Limb (tissue), 2 donors: ENCODE results near the gene CATSPERZ.

Experiments
- DNase-seq, 2 donors: peaks; one replicate each; pipeline ENCODE4 v3.0.0-alpha.2; 2016; ENCODE audit errors: extremely low spot score in 2 of 2

The CATSPERZ gene, protein sequence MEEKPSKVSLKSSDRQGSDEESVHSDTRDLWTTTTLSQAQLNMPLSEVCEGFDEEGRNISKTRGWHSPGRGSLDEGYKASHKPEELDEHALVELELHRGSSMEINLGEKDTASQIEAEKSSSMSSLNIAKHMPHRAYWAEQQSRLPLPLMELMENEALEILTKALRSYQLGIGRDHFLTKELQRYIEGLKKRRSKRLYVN

DNA sequence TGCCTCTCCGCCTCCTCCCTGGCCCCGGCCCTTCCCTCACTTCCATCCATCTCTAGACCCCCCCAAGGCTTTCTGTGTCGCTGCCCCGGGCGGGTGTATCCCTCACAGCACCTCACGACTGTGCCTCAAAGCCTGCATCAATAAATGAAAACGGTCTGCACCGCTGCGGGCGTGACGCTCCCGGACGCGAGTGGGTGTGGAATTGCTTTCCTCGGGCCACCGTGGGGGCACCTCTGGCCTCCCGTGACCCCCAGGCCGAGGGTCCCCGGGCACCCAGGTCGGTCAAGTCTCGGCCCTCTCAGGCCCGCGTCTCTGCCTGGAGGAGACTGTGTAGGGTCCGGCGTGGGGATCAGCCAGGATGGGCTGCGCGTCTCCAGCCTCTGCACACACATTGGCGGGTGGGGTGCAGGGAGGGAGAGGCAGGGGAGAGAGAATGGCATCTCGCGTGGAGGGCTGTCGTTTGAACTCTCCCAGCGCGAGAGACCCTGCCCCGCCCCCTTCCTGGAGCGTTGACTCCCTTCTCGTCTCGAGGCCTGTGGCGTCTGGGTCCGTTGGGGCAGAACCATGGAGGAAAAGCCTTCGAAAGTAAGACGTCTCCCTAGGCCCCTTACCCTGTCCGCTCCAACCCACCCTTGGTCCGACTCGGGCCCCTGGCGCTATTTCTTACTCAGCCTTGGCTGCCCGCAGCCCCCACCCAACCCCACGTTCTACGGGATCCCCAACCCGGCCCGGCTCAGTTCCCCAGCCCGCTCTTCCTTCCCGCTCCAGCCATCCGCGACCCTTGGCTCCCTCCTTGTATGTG lies at the start of gene CATSPERZ:
CATSPERZ (plus strand) TSS at position 512 of the 802 bp plus-strand sequence; CDS start at position 565, 53 bp downstream.
- DNase-seq: no peak

DNA sequence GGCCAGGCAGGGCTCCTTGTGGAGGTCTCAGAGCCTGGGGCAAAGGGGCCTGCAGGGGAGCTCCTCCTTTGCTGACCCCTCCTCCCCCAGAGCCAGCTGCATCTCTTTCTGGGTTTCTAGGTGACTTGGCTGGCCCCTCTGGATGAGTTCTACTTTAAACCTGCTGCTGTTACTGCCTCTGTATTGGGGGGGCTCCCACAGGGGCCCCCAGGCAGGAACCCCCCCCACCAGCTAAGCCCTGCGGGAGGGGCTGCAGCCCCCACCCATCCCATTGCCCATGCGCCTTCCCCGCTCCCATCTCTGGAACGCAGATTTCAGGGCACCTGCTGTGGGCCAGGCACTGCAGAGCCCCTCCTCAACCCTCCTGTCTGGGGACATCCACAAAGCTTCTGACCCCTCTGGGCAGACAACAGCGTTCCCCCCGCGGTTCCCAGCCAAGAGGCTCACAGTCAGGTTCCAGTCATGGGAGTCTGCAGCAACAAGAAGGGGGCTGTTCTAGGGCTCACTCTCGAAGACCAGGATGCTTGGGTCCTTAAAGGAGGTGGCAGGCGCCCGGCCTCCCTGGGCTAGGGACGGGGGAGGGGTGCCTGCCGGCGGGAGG lies 49.6 kb upstream of the CATSPERZ start:
- no peak for DNase-seq

DNA sequence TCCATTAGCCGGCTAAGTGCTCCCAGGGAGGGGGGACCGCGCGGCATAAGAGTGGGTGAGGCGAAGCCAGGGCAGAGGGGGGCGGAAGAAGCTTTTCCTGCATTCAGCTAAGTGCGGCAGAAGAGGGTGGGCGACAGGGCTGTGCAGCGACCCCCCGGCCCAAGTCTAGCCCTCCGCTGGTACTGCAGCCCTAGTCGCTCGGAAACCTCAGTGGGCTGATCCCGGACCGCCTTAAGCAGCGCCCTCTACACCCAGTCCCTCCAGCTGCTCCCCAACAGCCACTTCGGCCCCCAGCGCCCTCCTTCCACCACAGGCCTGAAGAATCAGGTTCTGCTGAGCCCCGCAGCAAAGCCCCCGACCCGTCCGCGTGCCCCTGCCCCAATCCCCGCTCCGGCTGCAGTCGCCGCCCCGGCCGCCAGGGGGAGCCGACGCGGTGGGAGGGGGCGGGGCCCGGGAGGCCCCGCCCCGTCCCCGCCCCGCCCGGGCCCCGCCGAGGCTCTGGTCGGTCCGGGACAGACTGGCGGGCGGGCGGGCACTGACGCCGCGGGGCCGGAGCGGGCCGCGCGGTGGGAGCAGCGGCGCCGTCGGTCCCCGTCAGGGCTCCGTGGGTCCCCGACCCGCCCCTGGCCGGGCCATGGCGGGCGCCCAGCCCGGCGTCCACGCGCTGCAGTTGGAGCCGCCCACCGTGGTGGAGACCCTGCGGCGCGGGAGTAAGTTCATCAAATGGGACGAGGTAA lies 49.0 kb upstream of the CATSPERZ start, which contains the start of gene PLCB3:
PLCB3 (plus strand) TSS at position 515 of the 737 bp plus-strand sequence; CDS start at position 635, 120 bp downstream.
- DNase-seq: peak in 1 of 2 donors; percentile 85

DNA sequence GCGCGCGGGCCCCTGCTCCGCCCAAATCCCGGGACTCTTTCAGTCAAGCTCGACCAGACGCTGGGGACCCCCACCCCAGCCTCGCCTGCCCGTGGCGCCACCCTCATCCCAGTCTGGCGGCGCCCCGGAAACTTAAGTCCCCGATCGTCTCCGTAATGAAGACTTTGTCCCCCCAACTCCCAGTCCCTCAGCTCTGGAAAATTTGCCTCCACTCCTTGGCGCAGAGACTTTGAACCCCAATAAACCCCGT lies 48.5 kb upstream of the CATSPERZ start:
- no peak for DNase-seq

DNA sequence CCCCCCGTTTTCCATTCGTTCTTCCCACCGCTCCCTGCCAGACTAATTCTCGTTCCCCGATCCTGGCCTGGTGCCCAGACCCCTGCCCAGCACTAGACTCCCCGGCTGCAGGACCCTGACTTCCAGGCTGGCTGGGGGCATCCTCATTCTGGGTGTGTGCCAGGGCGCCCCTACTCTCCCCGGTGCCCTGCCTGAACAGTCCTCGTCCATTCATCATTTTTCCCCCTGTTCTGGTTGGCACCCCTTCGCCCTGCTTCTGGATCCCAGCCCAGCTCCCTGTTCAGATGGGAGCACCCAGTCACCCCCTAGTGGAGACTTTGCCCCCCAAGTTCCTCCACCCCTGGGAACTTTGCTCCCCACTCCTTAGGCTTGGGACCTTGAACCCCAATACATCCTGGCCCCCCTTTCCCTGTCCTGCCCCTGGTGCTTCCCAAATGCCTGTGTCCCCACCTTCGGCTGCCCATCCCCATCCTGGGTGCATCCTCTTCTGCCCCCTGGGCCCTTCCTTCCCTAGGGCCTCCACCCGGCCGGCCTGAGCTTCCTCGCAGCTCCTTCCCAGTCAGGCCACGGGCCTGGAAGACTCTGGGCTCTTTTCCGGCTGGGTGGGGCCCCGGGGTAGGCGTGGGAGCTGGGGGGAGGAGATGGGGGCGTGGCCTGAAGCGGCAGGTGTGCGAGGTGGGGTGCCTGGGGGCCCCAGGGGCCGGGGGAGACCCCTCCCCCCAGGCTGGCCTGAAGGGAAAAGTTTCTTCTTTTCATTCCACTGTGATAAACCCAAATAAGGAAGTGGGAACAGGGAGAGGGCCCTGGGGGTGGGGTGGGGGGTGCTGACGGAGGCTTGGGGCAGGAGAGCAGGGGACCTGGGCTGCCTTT lies 47.9 kb upstream of the CATSPERZ start:
- no peak for DNase-seq

DNA sequence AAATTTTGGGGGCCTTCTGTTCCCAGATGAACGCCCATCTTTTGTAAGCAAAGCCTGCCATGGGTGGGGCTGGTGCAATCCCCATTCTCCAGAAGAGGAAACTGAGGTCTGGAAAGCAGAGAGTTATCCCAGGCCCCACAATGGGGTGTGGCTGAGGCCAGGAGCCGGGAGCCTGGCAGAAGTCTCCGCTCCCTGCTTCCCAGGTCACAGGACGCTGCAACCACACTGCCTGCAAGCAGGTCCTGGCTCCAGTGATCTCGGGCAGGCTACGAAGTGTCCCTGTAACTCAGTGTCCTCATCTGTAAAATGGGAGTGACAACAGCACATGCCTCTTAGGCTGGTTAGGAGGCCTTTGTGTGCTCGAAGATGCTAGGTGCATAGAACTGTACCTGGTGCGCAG lies 47.1 kb upstream of the CATSPERZ start:
- DNase-seq: no peak

DNA sequence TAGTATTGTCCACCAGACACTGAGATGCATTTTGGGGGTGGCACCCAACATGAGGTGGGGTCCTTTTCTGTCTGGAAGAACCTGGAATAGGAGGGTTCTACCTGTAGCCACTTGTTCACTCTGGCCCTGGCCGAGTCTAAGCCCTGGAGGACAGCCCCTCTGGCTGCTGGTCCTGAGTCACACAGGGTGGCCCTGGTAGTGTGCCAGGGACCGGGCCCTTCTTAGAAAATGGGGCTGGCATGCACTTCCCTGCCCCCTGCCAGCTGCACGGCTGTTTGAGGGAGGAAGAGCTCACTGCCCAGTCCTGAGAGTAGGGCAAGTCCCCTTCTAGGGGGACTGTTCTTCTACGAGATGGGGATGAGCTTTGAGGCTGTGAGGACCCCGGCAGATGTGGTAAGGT lies 46.7 kb upstream of the CATSPERZ start:
- DNase-seq: no peak

DNA sequence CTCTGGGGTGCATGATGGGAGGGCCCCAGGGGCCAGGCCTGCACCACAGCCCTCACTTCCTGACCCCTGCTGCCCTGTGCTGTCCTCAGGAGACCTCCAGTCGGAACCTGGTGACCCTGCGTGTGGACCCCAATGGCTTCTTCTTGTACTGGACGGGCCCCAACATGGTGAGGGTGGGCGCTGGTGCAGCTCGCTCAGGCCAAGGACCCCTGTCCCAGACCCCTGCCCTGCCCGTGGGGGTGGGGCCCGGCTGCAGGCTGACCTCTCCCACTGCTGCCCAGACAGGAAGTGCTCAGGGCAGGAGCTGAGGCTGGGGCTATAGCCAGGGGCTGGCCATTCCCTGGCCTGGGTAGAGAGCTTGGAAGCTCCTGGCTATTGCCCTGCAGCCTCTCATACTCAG lies 45.8 kb upstream of the CATSPERZ start:
- DNase-seq: no peak

DNA sequence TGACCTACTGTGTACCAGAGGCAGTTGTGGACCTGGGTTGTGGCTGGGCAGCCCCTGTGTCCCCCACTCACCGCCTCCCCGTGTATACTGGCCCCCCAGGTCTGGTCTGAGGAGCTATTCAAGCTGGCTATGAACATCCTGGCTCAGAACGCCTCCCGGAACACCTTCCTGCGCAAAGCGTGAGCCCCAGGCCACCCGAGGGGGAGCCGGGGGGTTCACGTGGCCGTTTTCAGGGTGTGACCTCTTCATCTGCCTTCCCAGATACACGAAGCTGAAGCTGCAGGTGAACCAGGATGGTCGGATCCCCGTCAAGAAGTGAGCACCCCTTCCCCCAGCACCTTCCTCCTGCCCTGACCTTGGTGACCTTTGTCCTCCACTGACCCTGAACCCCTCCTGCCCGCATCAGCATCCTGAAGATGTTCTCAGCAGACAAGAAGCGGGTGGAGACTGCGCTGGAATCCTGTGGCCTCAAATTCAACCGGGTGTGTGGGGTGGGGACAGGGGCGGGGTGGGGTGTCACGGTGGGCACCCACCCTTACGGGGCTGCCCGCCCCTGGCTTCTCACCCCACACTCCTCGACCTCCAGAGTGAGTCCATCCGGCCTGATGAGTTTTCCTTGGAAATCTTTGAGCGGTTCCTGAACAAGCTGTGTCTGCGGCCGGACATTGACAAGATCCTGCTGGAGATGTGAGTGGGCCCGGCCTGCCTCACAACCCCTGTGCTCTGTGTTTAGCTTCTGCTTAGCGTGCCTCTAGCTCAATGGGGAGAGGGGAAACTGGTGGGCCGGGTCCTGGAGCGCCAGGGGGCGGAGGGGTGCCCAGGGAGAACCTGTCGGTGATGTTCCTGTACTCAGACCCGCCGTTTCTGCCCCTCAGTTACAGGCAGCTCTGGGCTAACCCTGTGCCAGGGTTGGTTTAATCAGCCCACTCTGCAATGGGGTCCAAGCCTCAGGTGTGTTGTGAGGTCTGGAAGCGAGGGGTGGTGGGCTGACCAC lies 44.7 kb upstream of the CATSPERZ start:
- DNase-seq: no peak

DNA sequence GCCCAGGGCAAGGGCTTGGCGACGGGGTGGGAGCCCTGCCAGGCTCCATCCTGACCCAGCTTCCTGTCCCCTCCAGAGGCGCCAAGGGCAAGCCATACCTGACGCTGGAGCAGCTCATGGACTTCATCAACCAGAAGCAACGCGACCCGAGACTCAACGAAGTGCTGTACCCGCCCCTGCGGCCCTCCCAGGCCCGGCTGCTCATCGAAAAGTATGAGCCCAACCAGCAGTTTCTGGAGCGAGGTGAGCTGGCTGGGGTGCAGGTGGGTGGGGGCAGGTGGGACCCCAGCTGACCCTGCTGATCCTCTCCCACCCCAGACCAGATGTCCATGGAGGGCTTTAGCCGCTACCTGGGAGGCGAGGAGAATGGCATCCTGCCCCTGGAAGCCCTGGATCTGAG lies 43.9 kb upstream of the CATSPERZ start:
- DNase-seq: no peak

DNA sequence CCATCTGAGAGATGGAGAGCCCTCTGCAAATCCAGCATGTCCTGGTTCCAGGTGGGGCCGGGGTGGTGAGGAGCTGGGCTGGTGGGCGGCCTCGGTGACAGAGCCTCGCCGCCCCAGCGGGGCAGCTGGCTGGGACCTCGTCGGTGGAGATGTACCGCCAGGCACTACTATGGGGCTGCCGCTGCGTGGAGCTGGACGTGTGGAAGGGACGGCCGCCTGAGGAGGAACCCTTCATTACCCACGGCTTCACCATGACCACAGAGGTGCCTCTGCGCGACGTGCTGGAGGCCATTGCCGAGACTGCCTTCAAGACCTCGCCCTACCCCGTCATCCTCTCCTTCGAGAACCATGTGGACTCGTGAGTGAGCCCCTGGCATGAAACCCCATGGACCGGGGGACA lies 41.8 kb upstream of the CATSPERZ start:
- DNase-seq: no peak

DNA sequence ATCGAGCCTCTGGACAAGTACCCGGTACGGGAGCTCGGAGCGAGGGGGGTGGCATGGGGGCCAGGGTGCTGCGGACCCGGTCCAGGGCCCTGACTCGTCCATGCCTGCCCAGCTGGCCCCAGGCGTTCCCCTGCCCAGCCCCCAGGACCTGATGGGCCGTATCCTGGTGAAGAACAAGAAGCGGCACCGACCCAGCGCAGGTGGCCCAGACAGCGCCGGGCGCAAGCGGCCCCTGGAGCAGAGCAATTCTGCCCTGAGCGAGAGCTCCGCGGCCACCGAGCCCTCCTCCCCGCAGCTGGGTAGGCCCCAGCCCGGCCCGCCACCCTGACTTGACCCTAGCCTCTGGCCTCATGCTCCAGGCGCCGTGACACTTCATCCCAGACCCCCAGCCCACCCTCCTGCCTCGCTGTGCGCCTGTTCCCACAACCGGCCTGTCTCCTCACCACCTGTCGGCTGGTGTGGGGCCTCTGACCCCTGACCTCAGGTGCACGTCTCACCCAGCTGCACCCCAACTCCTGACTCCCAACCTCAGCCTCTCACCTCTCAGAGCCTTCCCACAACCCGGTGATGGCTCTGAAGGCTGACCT lies 41.1 kb upstream of the CATSPERZ start:
- DNase-seq: no peak

DNA sequence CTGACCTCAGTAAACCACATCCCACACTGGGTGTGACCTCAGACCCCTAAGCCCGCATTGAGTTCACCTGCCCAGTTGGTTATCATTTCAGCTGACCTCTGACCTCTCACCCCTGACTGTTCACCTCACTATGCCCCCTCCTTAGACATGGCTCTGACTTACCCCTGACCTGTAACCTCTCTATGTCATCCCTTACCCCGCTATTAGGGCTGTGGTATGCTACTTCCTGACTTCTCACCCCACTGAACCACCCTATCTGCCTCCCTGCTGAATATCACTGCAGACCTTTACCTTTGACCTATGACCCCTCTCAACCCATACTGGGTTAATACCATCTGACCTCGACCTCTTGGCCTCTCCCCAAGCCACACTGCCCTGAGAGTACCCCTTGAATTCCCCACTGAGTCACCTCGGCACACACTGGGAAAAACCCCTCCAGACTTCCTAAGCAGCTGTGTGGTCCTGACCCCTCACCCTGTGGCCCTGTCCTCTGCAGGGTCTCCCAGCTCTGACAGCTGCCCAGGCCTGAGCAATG lies 40.6 kb upstream of the CATSPERZ start:
- no peak for DNase-seq

DNA sequence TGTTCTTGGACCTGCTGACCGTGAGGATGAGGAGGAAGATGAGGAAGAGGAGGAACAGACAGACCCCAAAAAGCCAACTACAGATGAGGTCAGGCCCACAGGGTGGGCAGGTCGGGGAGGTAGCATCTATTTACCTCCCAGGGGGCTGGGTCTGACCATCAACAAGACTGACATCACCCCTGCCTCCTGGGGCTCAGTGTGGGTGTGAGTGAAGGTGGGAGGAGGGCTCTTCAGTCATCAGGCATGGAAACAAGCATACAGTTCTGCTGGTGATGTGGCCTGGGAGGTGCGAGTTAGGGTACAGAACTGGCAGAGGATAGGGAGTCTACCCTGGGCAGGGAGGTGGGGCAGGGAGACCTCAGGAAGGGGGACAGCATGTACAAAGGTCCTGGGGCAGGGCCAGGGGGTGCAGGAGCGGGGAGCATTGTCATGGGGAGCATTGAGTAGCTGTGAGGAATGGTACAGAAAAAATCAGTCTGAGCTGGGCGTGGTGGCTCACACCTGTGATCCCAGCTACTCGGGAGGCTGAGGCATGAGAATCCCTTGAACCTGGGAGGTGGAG lies 39.9 kb upstream of the CATSPERZ start:
- no peak for DNase-seq

DNA sequence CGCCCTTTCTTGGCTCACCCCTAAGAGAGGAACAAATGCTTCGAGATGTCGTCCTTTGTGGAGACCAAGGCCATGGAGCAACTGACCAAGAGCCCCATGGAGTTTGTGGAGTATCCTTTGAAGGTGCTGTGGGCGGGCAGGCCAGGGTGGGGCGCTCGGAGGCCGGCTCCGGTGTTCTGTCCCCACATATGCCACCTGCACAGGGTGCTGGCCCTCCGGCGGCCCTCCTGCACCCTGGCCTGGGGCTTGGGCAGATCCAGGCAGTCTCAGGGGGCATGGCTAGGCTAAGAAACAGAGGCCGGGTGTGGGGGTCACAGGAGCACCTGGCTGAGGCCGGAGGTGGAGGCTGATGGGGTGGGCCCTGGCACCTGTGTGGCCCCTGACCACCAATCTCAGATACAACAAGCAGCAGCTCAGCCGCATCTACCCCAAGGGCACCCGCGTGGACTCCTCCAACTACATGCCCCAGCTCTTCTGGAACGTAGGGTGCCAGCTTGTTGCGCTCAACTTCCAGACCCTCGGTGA lies 38.5 kb upstream of the CATSPERZ start:
- no peak for DNase-seq

DNA sequence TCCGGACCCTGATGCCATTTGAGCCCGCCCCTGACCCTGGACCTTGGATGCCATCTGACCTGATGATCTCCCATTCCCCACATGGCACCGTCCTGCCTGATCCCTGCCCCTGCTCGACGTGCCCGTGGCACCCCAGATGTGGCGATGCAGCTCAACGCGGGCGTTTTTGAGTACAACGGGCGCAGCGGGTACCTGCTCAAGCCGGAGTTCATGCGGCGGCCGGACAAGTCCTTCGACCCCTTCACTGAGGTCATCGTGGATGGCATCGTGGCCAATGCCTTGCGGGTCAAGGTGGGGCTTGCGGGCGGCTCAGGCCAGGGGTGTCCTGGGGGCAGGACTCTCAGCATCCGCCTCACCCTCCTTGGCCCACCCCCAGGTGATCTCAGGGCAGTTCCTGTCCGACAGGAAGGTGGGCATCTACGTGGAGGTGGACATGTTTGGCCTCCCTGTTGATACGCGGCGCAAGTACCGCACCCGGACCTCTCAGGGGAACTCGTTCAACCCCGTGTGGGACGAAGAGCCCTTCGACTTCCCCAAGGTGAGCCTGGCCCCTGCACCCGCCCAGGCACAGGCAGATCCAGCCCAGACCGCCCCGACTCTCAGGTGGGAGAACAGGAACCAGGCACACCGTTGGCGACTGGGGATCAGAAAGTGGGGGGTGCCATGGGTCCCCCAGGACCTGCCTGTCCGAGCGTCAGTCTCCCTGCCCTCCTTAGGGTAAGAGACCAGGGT lies 37.7 kb upstream of the CATSPERZ start:
- DNase-seq: no peak

DNA sequence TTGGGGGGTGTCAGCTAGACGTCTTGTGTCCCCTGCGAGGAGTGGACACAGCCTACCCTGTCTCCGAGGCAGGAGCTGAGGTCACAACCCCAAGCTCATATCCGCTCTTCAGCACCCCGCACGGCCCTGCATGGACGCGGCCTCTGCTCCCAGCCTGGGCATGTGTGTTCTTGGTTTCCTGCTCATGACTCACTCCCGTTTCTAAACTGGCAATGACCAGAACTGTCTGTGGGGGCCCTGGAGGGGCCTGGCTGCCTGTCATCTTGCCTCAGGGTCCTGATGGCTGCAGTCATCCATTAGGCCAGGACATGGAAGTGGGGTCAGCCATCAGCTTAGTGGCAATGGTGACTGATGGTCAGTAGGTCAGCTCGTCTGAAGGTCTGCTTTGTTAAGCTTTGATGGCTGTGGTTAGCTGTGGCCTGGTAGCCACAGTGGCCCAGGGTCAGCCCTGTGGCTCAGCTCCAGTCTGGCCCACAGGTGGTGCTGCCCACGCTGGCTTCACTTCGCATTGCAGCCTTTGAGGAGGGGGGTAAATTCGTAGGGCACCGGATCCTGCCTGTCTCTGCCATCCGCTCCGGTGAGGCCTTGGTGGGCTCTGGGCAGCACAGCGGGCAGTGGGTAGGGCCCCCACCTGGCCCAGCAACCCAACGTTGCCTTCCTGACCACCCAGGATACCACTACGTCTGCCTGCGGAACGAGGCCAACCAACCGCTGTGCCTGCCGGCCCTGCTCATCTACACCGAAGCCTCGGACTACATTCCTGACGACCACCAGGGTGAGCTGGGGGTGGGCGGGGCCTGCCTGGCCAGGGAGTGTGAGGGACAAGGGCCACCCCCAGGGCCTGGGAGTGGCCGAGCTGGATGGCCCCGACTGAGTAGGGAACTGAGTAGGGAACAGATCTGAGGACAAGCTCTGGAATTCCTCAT lies 36.9 kb upstream of the CATSPERZ start:
- no peak for DNase-seq
